Endothelial cell (in vitro differentiated cells): ENCODE measurements around the gene TSSK2. TPM values are rescaled to one million over a fixed set of nuclear protein-coding genes. Genes with fewer than 3 reads are reported as not detected.
"Not testable (repeated sequence)": the region's sequence is repeated elsewhere in the genome, so short reads cannot be mapped to it uniquely, and the experiment has no call there.

Source experiments
- DNase-seq: peaks from one replicate; pipeline ENCODE4 v3.0.0; 2021; ENCODE audit warnings: low spot score
- H3K27ac Mint-ChIP-seq: one replicate; pipeline ENCODE4 v1.8.0; 2021; ENCODE audit warnings: mixed read lengths, inconsistent platforms; ENCODE audit not compliant: unreplicated experiment
- H3K27me3 Mint-ChIP-seq: one replicate; pipeline ENCODE4 v1.8.0; 2021; ENCODE audit warnings: mild to moderate bottlenecking, moderate library complexity, mixed read lengths, inconsistent platforms; ENCODE audit not compliant: unreplicated experiment
- H3K36me3 Mint-ChIP-seq: one replicate; pipeline ENCODE4 v1.8.0; 2021; ENCODE audit warnings: mild to moderate bottlenecking, low read depth, mixed read lengths, inconsistent platforms; ENCODE audit not compliant: unreplicated experiment
- H3K4me1 Mint-ChIP-seq: one replicate; pipeline ENCODE4 v1.8.0; 2021; ENCODE audit warnings: mild to moderate bottlenecking, mixed read lengths, inconsistent platforms; ENCODE audit not compliant: unreplicated experiment
- H3K4me3 Mint-ChIP-seq: one replicate; pipeline ENCODE4 v1.8.0; 2021; ENCODE audit warnings: mild to moderate bottlenecking, mixed read lengths, inconsistent platforms; ENCODE audit not compliant: unreplicated experiment
- H3K9me3 Mint-ChIP-seq: one replicate; pipeline ENCODE4 v1.8.0; 2021; ENCODE audit warnings: mixed read lengths, inconsistent platforms; ENCODE audit not compliant: unreplicated experiment
- long read RNA-seq: library from polyadenylated mRNA; unstranded; transcript quantifications from one replicate; pipeline ENCODE4 v2.0.0, GENCODE V29; 2020; ENCODE audit not compliant: unreplicated experiment
- total RNA-seq: library from RNA; stranded (reverse); fragmentation: NEBNext Ultra II Directional; extraction: Animal tissue kit (Norgen Biotek cat#: 25700); gene quantifications from one replicate; pipeline ENCODE4 v1.2.1, GENCODE V29; 2021; ENCODE audit not compliant: unreplicated experiment
- TF ChIP-seq, protein P1 (sequence below): fragments of 200-600 bp; sonication (generic); IDR thresholded peaks from one replicate; pipeline ENCODE4 v1.5.0; 2021; ENCODE audit warnings: antibody characterized with exemption; ENCODE audit not compliant: unreplicated experiment

The TSSK2 gene
- not detected for total RNA-seq
- long read RNA-seq: 0 reads

DNA sequence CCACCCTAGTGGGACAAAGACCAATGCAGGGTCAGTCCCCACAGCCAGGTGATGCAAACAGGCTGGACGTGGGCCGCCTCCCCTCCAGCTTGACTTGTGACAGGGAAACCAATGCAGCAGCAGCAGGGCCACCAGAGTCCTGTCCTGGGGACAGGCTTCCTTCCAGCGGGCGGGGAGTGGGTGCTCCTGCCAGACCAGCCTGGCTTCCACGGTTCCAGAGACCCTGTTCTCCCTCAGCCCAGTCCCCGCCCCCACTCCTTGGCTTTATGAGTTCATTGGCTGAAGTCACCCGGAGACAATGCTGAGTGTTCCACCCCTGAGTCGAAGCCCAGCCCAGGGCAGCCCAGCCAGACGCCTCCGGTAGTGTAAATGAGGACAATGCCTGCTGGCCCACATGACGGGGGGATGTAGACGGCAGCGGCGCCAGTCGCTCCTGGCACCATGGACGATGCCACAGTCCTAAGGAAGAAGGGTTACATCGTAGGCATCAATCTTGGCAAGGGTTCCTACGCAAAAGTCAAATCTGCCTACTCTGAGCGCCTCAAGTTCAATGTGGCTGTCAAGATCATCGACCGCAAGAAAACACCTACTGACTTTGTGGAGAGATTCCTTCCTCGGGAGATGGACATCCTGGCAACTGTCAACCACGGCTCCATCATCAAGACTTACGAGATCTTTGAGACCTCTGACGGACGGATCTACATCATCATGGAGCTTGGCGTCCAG, at the start of gene TSSK2:
TSS of gene TSSK2 (plus strand) at position 350 of the 726 bp plus-strand sequence. CDS start at position 442, 92 bp downstream.
- Mint-ChIP-seq H3K4me1 (no peaks in the 10 kb centered on the region), H3K27me3 (peaks cover 11% of the 10 kb centered on the region), H3K27ac (no peak within 1 kb of the TSS), H3K9me3 (no peaks in the 10 kb centered on the region), H3K36me3 (peaks cover 8% of the 10 kb centered on the region), H3K4me3 (no peak within 1 kb of the TSS)
- no peak for DNase-seq
- TF ChIP-seq, protein P1, sequence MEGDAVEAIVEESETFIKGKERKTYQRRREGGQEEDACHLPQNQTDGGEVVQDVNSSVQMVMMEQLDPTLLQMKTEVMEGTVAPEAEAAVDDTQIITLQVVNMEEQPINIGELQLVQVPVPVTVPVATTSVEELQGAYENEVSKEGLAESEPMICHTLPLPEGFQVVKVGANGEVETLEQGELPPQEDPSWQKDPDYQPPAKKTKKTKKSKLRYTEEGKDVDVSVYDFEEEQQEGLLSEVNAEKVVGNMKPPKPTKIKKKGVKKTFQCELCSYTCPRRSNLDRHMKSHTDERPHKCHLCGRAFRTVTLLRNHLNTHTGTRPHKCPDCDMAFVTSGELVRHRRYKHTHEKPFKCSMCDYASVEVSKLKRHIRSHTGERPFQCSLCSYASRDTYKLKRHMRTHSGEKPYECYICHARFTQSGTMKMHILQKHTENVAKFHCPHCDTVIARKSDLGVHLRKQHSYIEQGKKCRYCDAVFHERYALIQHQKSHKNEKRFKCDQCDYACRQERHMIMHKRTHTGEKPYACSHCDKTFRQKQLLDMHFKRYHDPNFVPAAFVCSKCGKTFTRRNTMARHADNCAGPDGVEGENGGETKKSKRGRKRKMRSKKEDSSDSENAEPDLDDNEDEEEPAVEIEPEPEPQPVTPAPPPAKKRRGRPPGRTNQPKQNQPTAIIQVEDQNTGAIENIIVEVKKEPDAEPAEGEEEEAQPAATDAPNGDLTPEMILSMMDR: no peak

- TF ChIP-seq, protein P1: no peak
- no peak for DNase-seq
- Mint-ChIP-seq H3K4me1 (peaks cover 11% of the 10 kb centered on the region), H3K27ac (no peak overlapping the region), H3K9me3 (no peaks in the 10 kb centered on the region), H3K27me3 (peaks cover 2% of the 10 kb centered on the region), H3K36me3 (peaks cover 5% of the 10 kb centered on the region), H3K4me3 (no peak overlapping the region)
Measured at GRCh38 chr22:19081351-19081750, 49.8 kb upstream of the TSSK2 start.

- Mint-ChIP-seq H3K9me3 (no peaks in the 10 kb centered on the region), H3K36me3 (peaks cover 5% of the 10 kb centered on the region), H3K4me1 (peaks cover 15% of the 10 kb centered on the region), H3K27me3 (peaks cover 2% of the 10 kb centered on the region), H3K27ac (no peak overlapping the region), H3K4me3 (no peak overlapping the region)
- no peak for DNase-seq
- TF ChIP-seq, protein P1: no peak
Measured at GRCh38 chr22:19082101-19082500, 49.0 kb upstream of the TSSK2 start.

DNA sequence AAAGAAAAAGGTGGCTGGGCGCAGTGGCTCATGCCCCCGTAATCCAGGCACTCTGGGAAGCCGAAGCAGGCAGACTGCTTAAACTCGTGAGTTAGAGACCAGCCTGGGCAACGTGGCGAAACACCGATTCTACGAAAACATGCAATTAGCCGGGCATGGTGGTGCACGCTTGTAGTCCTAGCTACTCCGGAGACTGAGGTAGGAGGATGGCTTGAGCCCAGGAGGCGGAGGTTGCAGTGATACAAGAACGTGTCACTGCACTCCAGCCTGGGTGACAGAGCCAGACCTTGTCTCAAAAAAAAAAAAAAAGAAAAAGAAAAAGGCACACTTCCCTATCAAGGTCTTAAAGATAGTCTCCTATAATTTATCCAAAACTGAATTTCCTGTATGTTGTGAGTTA, 48.3 kb upstream of the TSSK2 start:
- Mint-ChIP-seq H3K27me3 (peaks cover 2% of the 10 kb centered on the region), H3K27ac (no peak overlapping the region), H3K36me3 (peaks cover 5% of the 10 kb centered on the region), H3K4me1 (peaks cover 15% of the 10 kb centered on the region), H3K9me3 (no peaks in the 10 kb centered on the region), H3K4me3 (no peak overlapping the region)
- no peak for DNase-seq
- TF ChIP-seq, protein P1: no peak

DNA sequence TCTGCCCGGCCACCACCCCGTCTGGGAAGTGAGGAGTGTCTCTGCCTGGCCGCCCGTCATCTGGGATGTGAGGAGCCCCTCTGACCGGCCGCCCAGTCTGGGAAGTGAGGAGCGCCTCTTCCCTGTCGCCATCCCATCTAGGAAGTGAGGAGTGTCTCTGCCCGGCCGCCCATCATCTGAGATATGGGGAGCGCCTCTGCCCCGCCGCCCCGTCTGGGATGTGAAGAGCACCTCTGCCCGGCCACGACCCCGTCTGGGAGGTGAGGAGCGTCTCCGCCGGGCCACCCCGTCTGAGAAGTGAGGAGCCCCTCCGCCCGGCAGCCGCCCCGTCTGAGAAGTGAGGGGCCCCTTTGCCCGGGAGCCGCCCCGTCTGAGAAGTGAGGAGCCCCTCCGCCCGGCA, 47.0 kb upstream of the TSSK2 start:
- not testable (repeated sequence) for H3K9me3 Mint-ChIP-seq, H3K27ac Mint-ChIP-seq, DNase-seq, H3K27me3 Mint-ChIP-seq, H3K36me3 Mint-ChIP-seq, H3K4me3 Mint-ChIP-seq
- H3K4me1 Mint-ChIP-seq: peaks cover 15% of the 10 kb centered on the region

GRCh38 chr22:19084586-19084985, 46.5 kb upstream of the TSSK2 start:
- not testable (repeated sequence) for H3K27me3 Mint-ChIP-seq, H3K9me3 Mint-ChIP-seq, H3K36me3 Mint-ChIP-seq, DNase-seq, H3K27ac Mint-ChIP-seq, H3K4me3 Mint-ChIP-seq
- peaks cover 15% of the 10 kb centered on the region for H3K4me1 Mint-ChIP-seq
